ENCODE results near the gene NIT2.
A peak's percentile ranks its signal among the peaks of the same experiment; 100 is the strongest.
"Not testable (repeated sequence)": the region's sequence is repeated elsewhere in the genome, so short reads cannot be mapped to it uniquely, and the experiment has no call there.

The NIT2 gene, protein sequence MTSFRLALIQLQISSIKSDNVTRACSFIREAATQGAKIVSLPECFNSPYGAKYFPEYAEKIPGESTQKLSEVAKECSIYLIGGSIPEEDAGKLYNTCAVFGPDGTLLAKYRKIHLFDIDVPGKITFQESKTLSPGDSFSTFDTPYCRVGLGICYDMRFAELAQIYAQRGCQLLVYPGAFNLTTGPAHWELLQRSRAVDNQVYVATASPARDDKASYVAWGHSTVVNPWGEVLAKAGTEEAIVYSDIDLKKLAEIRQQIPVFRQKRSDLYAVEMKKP

DNA sequence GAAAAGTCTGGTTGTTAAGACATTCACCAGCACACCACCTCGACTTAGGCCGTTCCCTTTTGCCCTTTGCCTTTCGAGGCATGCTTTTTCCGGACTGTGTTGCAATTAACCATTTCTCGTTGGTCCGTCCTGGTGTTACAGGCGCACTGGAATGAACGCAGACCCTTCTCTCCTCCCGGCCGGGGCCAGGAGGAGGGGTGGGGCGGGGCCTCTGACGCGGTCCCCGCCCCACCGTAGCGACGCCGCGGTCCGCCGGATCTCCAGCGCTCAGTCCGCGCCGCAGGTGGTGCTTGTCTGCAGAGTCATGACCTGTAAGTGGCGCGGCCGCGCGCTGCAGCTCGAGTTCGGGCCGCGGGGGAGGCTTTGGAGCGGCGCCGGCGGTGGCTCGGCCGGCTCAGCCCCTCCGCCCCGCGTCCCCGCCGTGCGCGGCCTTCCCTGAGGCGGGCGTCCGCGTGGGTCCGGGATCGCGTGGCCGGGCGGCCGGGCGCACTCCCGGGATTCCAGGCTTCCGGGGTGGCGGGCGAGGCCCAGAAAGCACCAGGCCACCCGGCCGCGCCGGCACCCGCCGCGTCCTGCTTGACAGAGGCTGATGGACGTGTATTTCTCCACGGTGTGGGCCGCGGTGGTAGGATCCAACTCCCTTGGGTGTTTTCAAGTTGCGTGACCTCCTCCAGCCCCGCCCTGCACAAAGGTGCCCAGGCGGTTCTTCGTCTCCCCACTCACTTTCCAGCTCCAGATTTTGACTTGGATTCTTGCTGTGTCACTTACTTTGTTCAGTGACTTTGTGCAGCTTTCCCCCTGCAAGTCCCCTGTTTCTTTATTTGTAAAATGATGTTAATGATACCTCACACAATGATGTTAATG, at the start of gene NIT2:
NIT2 (plus strand) TSS at position 270 of the 864 bp plus-strand sequence; CDS start at position 305, 35 bp downstream.
- DNase-seq, result peak; percentile 70

DNA sequence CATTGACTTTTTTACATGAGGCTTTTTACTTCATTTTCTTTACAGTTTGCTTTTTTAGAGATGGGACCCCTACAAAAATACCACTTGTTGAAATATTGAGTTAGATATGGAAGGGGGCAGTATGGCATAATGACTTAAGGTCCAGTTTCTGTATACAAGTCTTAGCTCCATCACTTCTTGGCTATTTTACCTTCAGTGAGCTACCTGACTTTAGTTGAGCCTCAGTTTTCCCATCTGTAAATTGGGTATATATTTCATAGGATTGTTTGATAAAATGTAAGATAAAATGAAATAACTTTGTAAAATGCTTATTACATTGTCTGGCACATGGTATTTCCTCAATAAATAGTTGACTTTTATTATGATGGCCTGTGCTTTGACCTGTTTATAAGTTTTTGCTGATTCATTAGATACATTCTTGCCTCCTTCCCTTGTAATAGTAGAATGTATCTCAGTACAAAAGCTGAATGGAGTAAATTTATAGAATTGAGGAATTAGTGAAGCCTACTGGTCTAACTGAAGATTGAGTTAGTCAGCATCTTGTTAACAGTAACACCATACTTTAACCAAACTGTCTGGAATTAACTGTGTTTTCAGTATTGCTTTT, 46.2 kb upstream of the NIT2 start:
- DNase-seq, result no peak

DNA sequence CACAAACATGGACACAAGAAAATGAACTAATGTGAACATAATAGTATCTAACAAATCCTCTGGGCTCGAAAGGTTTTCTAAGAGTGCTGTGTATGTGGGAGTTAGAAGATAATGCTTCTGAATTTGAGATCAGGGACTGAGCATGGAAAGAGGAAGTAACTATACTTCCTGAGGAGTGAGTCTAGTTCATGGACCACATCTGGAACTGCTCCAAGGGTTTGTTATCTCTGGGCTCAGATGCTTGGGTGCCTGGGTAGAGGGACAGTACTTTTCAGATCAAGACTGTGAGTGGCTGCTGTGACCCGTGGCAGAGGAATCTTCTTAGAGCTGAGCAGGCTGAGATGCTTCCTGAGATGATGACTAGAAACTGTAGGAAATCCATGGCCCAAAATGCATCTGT, 45.2 kb upstream of the NIT2 start:
- DNase-seq, result no peak

DNA sequence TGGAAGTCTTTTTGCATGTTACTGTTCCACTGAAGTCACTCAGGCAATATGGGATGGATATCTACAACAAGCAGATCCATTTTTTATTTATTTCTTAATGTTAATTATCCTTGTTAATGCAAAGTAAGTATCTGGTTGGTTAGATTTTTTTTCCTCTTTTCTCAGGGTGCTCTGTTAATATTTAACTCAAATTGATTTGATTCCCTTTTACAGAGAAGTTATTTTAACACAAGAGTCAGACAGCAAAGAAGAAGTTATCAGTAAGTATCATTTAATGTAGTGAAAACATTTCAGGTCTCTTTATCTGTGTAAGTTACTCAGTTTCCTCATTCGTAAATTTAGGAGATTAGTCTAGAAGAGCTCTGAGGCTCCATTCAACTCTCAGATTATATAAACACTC, 39.5 kb upstream of the NIT2 start:
- no peak for DNase-seq

DNA sequence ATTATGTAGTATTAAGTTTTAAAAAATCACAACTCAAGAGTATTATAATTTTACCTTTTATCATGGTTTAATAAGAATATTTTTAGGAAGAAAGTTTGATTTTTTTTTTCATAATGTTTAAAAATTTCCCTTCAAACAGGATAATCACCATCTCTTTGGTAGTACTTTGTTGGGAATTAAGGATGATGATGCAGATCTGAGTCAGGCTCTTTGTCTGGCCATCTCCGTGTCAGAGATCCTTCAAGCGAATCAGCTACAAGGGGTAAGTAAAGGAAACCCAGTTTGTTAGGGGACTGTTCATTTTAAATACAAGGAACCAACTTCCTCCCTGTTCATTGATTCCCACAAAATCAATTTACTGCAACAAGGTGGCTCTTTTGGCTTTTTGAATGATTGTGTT, 36.8 kb upstream of the NIT2 start:
- no peak for DNase-seq

DNA sequence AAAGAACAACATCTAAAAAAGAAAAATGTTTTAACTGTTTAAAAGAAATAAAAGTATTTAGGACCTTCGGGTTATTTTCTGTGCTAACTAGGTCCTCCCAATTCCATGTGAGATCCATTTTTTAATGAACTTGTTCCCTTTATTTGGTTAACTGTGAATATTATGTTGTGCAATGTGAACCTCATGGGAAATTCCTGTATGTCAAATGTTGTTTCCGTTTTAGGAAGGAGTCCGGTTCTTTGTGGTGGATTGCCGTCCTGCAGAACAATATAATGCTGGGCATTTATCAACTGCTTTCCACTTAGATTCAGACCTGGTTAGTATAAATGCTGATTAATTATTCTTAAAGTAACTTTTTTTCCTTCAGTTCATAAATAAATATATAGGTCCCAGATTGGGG, 35.5 kb upstream of the NIT2 start:
- DNase-seq, result no peak

DNA sequence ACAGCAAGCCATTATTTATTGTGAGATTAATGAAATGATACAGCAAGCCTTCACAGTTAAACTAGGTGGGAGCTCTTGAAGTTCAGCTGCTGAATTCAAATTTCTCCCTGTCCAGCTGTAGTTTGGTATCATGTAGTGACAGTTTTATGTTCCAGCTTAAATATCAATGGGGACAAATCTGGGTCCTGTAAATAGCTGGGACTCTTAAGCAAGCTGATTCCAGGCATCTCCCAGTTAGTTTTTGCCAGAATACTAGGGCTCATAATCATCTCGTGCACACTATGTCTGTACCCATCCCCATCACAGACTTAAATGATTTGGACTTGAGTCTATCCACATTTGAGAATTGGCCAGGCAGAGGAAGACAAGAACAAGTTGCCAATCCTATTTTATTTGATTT, 27.9 kb upstream of the NIT2 start:
- no peak for DNase-seq

DNA sequence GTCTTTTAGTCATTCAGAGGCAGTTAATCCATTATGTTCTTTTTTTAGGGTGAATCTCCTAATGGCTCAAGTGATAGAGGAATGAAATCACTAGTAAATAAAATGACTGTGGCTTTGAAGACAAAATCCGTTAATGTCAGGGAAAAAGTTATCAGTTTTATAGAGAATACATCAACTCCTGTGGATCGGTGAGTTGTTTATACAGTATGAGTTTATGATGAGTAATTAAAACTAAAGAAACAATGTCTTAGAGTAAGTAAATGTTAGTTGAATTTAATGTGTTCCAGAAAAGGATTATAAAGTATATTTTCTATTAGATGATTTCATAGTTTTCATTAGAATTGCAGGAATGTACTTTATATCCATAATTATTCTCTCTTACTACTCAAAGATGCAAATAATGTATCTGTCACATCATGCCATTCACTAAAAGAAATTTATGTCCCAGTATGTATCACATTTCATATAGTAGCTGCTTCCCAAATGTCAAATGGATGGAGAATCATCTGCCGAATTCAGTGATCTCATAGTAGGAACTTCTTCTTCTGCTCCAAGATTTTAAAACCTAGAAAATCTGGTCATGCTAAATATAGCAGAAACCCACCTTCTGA, 24.1 kb upstream of the NIT2 start:
- no peak for DNase-seq

DNA sequence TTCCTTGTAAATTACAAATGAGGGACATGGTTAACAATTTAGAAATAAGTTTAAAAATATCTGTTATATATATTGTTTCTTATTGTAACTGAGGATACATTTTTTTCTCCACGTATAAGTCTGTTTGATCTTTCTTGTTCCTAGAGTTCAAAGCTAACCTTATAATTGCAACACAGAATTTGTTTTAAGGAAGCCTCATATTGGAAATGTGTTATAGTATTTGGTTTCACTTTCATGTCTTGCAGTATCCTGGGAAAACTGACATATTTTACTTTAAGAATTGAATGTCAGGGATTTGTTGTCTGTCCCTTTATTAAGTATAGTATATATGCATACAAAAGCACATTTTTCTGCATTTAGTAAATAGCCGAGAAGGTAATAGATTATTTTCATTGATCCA, 23.5 kb upstream of the NIT2 start:
- DNase-seq, result no peak

DNA sequence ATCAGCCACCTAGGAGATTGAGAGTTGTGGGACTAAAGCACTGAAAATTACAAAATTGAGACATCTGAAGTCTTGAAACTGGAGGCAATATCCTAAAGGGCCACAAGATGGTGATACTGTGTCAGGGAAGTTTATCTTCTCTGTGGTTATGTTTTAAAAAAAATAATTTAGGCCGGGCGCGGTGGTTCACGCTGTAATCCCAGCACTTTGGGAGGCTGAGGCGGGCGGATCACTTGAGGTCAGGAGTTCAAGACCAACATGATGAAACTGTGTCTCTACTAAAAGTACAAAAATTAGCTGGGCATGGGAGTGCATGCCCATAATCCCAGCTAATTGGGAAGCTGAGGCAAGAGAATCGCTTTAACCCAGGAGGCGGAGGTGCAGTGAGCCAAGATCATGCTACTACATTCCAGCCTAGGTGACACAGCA, 17.9 kb upstream of the NIT2 start:
- no peak for DNase-seq

DNA sequence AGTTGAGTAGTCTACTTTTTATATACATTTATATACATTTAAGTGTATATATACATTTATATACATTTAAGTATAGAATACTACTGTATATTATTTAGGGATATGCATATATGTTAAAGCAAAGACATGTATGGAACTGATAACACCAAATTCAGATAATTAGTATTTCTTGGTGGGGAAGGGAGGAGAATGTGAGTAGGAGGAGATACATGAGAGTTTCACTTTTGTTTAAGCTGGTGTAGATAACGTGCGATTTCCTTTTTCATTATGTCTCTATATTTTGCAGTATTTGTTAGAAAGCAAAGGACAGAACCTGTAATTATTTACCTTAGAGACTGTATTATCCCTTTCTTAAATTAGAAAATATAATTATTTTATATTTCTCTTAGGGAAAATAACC, 16.6 kb upstream of the NIT2 start:
- no peak for DNase-seq

DNA sequence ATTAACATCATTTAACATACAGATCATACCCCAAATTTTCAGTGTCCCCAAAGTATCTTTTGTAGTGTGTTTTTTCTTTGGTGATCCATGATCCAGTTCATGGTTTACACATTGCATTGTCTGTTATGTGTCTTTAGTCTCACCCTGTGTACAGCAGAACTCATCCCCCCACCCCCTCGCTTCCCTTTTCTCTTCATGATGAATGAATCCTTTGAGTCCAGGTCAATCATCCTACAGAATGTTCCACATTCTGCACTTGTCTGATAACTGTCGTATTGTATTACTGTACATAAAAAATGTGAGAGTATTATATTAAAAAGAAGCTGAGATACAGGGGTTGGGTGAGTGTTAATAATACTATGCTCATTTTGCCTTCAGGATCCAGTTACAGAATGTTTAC, 14.6 kb upstream of the NIT2 start:
- no peak for DNase-seq

DNA sequence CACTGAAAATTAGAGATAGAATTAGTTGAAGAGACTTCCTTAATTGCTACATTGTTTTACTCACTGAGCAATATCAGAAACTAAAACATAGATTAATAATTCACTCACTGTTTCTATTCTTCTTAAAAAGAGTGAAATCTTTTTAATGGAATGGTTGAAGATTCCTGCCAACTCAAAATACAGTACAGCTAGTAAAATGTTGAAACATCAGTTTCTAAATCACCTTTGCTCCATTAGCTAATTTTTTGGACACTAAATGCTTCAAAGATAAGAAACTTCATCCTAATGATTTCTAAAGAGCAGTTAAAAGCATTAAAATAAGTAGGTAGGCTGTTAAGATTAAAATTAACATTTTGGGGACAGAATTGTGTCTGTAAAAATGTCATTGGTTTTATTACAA, 10.5 kb upstream of the NIT2 start:
- no peak for DNase-seq

DNA sequence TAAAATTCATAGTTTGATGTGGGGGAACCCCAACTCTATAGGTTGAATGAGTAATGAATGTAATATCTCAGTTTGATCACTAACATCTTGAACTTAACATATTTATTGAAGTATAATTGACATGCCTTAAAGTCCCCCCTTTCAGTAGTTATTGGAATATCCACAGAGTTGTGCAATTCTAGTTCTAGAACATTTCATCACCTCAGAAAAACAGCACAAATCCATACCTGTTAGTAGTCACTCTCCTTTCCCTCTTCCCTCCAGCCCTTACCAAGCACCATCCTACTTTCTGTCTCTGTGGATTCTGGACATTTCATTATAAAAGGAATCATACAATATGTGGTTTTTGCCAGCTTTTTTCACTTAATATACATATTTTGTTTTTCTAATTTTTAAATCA, 8.7 kb upstream of the NIT2 start:
- DNase-seq, result no peak

DNA sequence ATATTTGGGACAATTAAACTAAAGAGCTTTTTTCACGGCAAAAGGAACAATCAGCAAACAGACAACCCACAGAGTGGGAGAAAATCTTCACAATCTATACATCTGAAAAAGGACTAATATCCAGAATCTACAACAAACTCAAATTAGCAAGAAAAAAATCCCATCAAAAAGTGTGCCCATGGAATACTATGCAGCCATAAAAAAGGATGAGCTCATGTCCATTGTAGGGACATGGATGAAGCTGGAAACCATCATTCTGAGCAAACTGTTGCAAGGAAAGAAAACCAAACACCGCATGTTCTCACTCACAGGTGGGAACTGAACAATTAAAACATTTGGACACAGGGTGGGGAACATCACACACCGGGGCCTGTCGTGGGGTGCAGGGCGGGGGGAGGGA, 7.2 kb upstream of the NIT2 start:
- not testable (repeated sequence) for DNase-seq

DNA sequence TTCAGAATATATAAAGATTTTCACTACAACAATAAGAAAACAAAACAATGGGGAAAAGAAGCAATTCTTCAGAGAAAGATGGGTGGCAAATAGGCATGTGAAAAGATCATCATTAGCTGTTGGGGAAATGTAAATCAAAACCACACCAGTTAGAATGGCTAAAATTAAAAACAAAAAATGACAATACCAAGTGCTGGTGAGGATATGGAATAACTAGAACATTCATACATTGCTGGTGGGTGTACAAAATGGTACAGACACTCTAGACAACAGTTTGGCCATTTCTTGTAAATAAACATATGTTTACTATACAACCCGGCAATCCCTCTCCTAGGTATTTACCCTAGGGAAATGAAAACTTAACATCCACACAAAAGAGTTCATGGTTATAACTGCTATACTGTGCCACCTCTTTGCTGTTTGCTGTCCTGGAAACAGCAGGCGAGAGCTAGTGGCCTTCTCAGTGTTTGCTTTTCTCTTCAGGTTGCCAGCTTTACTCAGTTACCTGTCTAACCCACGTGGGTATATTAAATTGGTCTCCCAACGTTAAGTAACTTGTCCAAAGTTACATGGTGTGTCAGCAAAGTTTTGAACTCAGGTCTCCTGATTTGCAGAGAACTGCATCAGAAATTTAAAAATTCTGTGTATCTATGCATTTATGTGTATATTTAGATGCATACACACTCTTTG, 4.6 kb upstream of the NIT2 start:
- DNase-seq, result no peak

DNA sequence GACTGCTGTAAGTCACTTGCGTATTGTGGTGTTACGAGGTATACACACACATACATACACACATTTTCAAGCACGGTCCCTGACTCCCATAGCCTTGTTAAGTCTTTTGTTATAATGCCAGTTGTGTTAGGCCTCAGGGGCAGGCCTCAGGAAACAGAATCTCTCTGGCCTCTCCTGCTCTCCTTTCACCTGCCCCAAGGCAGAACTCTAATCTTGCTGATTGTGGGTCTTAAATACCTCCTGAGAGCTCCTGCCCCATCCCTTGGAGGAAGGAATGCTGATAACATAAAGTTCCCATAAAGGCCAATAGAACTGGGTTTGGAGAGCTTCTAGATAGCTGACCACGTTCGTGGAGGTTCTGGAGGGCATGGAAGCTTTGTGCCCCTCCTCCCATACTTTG, 3.9 kb upstream of the NIT2 start:
- no peak for DNase-seq

DNA sequence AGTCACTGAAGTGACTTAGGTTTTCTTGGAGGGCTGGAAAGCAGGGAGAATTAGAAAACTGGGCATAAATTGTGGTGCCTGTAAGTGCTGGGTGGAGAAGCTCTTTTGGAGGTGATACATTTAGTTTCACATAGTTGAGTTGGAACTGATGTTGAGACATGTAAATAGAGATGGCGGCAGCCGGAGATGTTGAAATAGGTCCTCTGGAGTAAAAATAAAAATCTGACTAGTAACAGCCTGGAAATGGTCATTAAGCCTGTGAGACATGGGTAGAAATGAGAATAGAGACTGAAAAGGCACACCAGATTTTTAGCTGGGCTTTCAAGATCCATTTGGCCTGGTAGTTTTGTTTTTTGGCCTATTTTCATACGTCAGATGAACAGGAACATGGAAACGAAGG, 2.9 kb upstream of the NIT2 start:
- no peak for DNase-seq

DNA sequence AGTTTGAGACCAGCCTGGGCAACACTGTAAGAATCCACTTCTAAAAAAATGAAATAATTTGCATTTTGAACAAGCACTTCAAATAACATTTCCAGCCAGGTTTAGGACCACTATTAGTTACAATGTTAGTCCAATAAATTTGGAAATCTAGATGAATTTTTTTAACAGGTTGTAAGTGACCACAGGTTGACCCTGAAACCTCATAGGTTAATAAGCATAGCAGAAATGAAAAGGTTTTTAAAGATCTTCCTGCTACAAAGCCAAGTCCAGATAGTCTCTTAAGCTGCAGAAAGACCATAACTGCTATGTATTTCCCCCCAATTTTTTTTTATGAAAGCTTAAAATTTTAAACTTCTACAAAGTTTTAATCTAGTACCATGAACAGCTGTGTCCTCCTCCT, 1.5 kb upstream of the NIT2 start:
- DNase-seq, result no peak

DNA sequence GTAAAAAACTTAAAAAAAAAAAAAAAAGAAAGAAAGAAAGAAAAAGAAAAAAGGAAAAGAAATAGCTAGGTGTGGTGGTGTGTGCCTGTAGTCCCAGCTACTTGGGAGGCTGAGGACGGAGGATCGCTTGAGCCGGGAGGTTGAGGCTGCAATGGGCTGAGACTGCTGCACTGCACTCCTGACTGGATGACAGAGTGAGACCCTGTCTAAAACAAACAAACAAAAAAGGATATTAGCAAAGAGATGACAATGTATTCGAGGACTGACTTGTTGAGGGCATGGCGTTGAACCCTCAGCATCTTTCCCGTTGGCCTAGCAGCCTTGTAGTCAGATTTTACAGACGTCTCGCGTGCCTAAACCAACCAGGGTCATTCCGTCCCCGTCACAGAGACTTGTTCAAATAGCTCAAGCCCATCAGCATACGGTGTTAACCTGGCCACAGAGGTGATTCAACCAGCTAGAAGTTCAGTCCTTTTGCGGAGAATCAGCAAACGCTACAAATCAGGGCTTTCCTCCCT, 528 bp upstream of the NIT2 start:
- DNase-seq, result no peak

DNA sequence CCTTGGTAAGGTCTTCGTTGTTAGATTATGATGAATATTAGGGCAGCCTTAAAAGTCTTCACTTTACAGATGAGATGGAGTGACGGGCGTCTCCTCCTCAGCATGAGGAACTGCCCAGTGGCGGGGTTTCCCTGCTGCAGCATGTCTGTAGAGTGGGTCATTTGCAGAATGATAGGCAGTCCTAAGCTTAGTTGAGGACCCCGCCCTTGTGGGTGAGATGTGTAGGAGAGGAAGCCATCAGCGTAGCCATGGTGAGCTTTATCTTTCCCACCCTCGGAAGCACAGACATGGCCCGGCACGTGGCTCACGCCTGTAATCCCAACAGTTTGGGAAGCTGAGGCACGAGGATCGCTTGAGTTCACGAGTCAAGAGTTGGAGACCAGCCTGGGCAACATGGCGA, 877 bp downstream of the NIT2 start:
- peak; percentile 31 for DNase-seq

DNA sequence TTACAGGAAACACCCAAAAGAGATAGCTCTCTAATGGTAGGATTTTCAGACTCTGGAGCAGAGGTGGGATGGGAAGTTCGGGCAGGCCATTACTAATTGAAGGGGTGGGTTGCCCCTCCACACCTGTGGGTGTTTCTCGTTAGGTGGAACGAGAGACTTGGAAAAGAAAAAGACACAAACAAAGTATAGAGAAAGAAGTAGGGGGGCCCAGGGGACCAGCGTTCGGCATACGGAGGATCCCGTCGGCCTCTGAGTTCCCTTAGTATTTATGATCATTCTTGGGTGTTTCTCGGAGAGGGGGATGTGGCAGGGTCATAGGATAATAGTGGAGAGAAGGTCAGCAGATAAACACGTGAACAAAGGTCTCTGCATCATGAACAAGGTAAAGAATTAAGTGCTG, 1.7 kb downstream of the NIT2 start:
- not testable (repeated sequence) for DNase-seq

DNA sequence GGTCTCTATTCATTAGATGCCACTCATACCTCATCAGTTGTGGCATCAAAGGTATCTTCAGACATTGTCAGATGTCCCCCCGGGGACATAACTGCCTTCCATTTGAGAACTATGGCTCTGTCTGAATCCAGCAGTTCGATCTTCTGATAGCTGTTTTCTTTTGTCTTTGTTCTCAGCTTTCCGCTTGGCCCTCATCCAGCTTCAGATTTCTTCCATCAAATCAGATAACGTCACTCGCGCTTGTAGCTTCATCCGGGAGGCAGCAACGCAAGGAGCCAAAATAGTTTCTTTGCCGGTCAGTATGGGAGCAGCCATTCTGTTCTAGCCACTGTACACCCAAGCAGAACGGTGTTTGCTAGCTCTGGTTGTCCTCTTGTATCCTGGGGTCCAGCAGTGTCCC, 4.4 kb downstream of the NIT2 start:
- no peak for DNase-seq
